ENCODE measurements around the gene MKNK2.

MKNK2 gene

DNA sequence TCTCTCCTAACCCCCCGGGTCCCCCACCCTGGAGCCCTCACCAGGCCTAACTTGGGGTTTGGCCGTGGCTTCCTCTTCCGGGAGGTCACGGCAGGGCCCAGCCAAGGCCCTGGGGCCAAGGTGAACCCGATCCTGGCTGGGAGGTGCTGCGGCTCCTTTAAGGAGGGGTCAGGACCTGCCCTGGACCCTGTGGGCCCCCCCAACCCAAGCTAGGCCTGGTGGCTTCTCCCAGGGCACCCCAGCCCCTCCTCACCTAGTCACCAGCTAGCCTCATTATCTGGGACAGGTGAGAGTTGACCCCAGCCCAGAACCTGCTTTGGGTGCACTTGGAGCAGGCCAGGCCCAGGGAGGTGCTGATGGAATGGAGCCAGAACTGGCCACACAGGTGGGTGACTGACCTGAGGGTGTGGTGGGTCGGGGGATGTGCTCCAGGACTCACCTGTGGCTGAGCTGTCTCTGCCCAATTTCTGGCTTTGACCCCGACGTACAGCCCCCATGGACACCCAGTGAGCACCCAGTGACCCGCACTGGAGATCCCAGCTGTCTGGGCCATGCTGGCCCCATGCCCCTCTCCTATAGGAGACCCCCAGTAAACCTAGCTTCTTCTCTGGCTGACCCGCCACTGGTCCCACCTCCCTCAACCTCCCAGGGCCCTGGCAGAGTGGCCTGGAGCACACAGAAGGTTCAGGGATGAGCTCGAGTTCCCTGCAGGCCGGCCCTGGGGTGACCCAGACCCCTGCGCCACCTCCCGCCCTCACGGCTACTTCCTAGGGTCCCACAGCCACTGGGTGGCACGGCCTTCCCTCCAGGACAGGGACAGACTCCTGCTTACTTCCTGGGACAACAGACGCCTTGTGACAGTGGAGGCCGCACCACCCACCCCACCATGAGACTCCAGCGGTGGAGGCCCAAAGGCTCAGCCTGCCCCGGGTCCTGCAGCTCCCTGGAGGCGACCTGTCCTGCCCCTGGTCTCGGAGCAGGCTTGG, 6.7 kb upstream of the MKNK2 start:
- H3K36me3 ChIP-seq, result no peaks in the 10 kb centered on the region
- H3K9me3 ChIP-seq (ENCODE audit: severe bottlenecking), result no peaks in the 10 kb centered on the region
- DNase-seq, result no peak
- H3K27ac ChIP-seq, result peak overlapping the region; percentile 55
- H3K27me3 ChIP-seq (ENCODE audit: insufficient read depth, low read depth, severe bottlenecking), result no peaks in the 10 kb centered on the region
- no peak overlapping the region for H3K4me3 ChIP-seq (ENCODE audit: low read depth, low read length)
- no peak for TF ChIP-seq CTCF (IDR thresholded peaks at IDR 0.05; ENCODE audit: low read depth, low read length)

DNA sequence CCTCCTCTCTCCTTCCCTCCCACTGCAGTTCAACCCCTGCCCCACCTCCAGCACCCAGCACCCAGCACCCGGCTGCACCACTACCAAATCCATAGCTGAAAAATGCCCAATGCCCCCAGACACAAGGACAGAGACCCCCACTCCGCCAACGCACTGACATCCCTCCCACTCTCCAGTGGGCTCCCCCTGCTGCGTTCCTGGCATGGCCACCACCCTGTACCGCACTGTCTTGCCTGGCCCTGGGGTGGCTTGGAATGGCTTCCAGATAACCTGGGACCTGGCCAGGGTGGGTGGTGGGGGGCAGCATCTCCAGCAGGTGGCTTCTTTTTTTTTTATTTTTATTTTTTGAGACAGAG, 5.8 kb upstream of the MKNK2 start:
- no peak overlapping the region for H3K4me3 ChIP-seq (ENCODE audit: low read depth, low read length)
- DNase-seq, result no peak
- H3K27me3 ChIP-seq (ENCODE audit: insufficient read depth, low read depth, severe bottlenecking), result no peaks in the 10 kb centered on the region
- no peaks in the 10 kb centered on the region for H3K9me3 ChIP-seq (ENCODE audit: severe bottlenecking)
- no peaks in the 10 kb centered on the region for H3K36me3 ChIP-seq
- H3K27ac ChIP-seq, result no peak overlapping the region
- no peak for TF ChIP-seq CTCF (IDR thresholded peaks at IDR 0.05; ENCODE audit: low read depth, low read length)

GRCh38 chr19:2055931-2056836, 5.1 kb upstream of the MKNK2 start:
- H3K27ac ChIP-seq, result peak overlapping the region; percentile 20; the same call in 1 of the 2 replicates
- no peak for DNase-seq
- TF ChIP-seq CTCF (IDR thresholded peaks at IDR 0.05; ENCODE audit: low read depth, low read length), result no peak
- no peaks in the 10 kb centered on the region for H3K36me3 ChIP-seq
- no peaks in the 10 kb centered on the region for H3K27me3 ChIP-seq (ENCODE audit: insufficient read depth, low read depth, severe bottlenecking)
- H3K4me3 ChIP-seq (ENCODE audit: low read depth, low read length), result no peak overlapping the region
- no peaks in the 10 kb centered on the region for H3K9me3 ChIP-seq (ENCODE audit: severe bottlenecking)

DNA sequence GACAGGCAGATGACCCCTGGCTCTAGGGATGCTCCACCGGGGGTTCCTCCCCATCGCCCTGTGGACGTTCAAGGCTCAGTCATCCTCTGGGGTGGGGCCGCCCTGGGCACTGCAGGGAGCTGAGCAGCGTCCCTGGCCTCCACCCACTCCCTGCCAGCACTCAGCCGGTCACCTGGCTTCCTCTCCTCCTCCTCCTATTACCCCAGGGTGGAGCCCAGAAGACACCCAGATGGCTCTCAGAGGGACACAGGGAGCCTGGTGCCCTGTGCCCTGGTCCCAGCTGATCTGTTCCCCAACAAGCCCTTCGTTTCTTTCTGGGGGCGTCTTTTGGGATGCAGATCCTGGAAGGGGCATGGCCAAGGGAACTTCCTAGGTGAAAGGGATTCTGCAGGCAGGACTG, 3.7 kb upstream of the MKNK2 start:
- DNase-seq, result no peak

More for the DNA sequence above, 3.7 kb upstream of the MKNK2 start:
- Histone ChIP-seq H3K9me3 (ENCODE audit: severe bottlenecking) (no peaks in the 10 kb centered on the region), H3K27me3 (ENCODE audit: insufficient read depth, low read depth, severe bottlenecking) (no peaks in the 10 kb centered on the region), H3K27ac (no peak overlapping the region), H3K36me3 (no peaks in the 10 kb centered on the region; the same call in 1 of the 2 replicates), H3K4me3 (ENCODE audit: low read depth, low read length) (no peak overlapping the region)
- TF ChIP-seq CTCF (IDR thresholded peaks at IDR 0.05; ENCODE audit: low read depth, low read length), result no peak
